Gastroesophageal sphincter (tissue), 3 donors: ENCODE results near the gene NAPB.

Experiments
- CTCF ChIP-seq, 4 experiments: fragments of 200-600 bp in 2 of 4; fragments of 450-650 bp in 2 of 4; sonication (generic) in 1 of 4; IDR thresholded peaks; one replicate each; pipeline ENCODE4 v1.5.1; 2017 to 2019; ENCODE audit warnings: antibody characterized with exemption in 4 of 4, mild to moderate bottlenecking in 2 of 4, moderate library complexity in 2 of 4
- EP300 ChIP-seq: sonication (generic); formaldehyde crosslinking; IDR thresholded peaks from one replicate; pipeline ENCODE4 v1.6.1; 2017; ENCODE audit warnings: antibody characterized with exemption, mild to moderate bottlenecking
- POLR2A ChIP-seq, 2 donors: fragments of 450-650 bp; IDR thresholded peaks; one replicate each; pipeline ENCODE4 v1.6.1; 2017; ENCODE audit warnings: antibody characterized with exemption in 2 of 2, mild to moderate bottlenecking in 2 of 2, moderate library complexity in 1 of 2
- POLR2AphosphoS5 ChIP-seq: sonication (generic); formaldehyde crosslinking; IDR thresholded peaks from one replicate; pipeline ENCODE4 v1.6.1; 2017; ENCODE audit warnings: antibody characterized with exemption

- TF ChIP-seq CTCF (IDR thresholded peaks at IDR 0.05) = no peak
- TF ChIP-seq POLR2A (IDR thresholded peaks at IDR 0.05) = no peak
- TF ChIP-seq POLR2AphosphoS5 = no peak
- no peak for TF ChIP-seq EP300
Measured at GRCh38 chr20:23397961-23398360, 23.3 kb downstream of the NAPB start.
